NT2/D1 (cell line): Measurements from ENCODE around the gene LHFPL6.

ENCODE experiments used
- SUZ12 ChIP-seq: IDR thresholded peaks from 2 replicates; pipeline ENCODE4 v1.6.1; 2011; ENCODE audit not compliant: insufficient read length, insufficient read depth; ENCODE audit errors: extremely low read depth
- YY1 ChIP-seq: IDR thresholded peaks from 2 replicates; pipeline ENCODE4 v1.6.1; 2011; ENCODE audit not compliant: insufficient read length, insufficient read depth
- ZNF274 ChIP-seq: IDR thresholded peaks from 2 replicates; pipeline ENCODE4 v1.6.1; 2011; ENCODE audit warnings: mild to moderate bottlenecking, low read depth, low read length

- TF ChIP-seq ZNF274 = no peak
- TF ChIP-seq YY1 = no peak
- TF ChIP-seq SUZ12 = no peak
Measured at GRCh38 chr13:39377699-39378098, 225.3 kb downstream of the LHFPL6 start.
